Neural crest cell (in vitro differentiated cells): ENCODE measurements around the gene SEC16A. TPM values are rescaled to one million over a fixed set of nuclear protein-coding genes. Genes with fewer than 3 reads are reported as not detected.

Experiments used
- DNase-seq: peaks from one replicate; pipeline ENCODE4 v3.0.0; 2021; ENCODE audit warnings: low read depth, mixed read lengths, low spot score
- H3K27ac Mint-ChIP-seq: one replicate; pipeline ENCODE4 v1.8.0; 2021; ENCODE audit warnings: mild to moderate bottlenecking, mixed read lengths; ENCODE audit not compliant: unreplicated experiment
- H3K27me3 Mint-ChIP-seq: 2 replicates; pipeline ENCODE4 v1.8.0; 2021; ENCODE audit warnings: low read depth, mild to moderate bottlenecking, mixed read lengths
- H3K36me3 Mint-ChIP-seq: 2 replicates; pipeline ENCODE4 v1.8.0; 2021; ENCODE audit warnings: low read depth, mild to moderate bottlenecking, mixed read lengths
- H3K4me1 Mint-ChIP-seq: 2 replicates; pipeline ENCODE4 v1.8.0; 2021; ENCODE audit warnings: mixed read lengths
- H3K4me3 Mint-ChIP-seq: one replicate; pipeline ENCODE4 v1.8.0; 2021; ENCODE audit warnings: mild to moderate bottlenecking, mixed read lengths
- H3K9me3 Mint-ChIP-seq: 2 replicates; pipeline ENCODE4 v1.8.0; 2021; ENCODE audit warnings: mixed read lengths
- CTCF ChIP-seq: fragments of 200-600 bp; sonication (generic); conservative IDR thresholded peaks from 2 replicates; pipeline ENCODE4 v1.5.0; 2021; ENCODE audit warnings: antibody characterized with exemption, mild to moderate bottlenecking
- total RNA-seq: library from RNA; stranded (reverse); gene quantifications from 2 replicates; pipeline ENCODE4 v1.2.1, GENCODE V29; 2021

The SEC16A gene
- total RNA-seq, 1 donor from 2014 or later, result 77.2 TPM

GRCh38 chr9:136423432-136424146 lies 59.3 kb downstream of the SEC16A start:
- TF ChIP-seq CTCF, result no peak
- no peaks in the 10 kb centered on the region for H3K4me1 Mint-ChIP-seq
- DNase-seq, result no peak

GRCh38 chr9:136422876-136423275 lies 60.0 kb downstream of the SEC16A start:
- H3K36me3 Mint-ChIP-seq, result peaks cover 9% of the 10 kb centered on the region
- H3K4me3 Mint-ChIP-seq, result no peak overlapping the region
- no peak overlapping the region for H3K27ac Mint-ChIP-seq
- no peaks in the 10 kb centered on the region for H3K9me3 Mint-ChIP-seq
- no peaks in the 10 kb centered on the region for H3K27me3 Mint-ChIP-seq
- DNase-seq, result no peak
- TF ChIP-seq CTCF, result no peak
- no peaks in the 10 kb centered on the region for H3K4me1 Mint-ChIP-seq

More at GRCh38 chr9:136423432-136424146, 59.3 kb downstream of the SEC16A start:
- Mint-ChIP-seq H3K9me3 (no peaks in the 10 kb centered on the region), H3K27ac (no peak overlapping the region), H3K36me3 (peaks cover 9% of the 10 kb centered on the region), H3K4me3 (no peak overlapping the region), H3K27me3 (no peaks in the 10 kb centered on the region)

GRCh38 chr9:136421791-136422190 lies 61.0 kb downstream of the SEC16A start:
- Mint-ChIP-seq H3K9me3 (no peaks in the 10 kb centered on the region), H3K27ac (no peak overlapping the region), H3K4me1 (no peaks in the 10 kb centered on the region), H3K27me3 (no peaks in the 10 kb centered on the region), H3K4me3 (no peak overlapping the region), H3K36me3 (peaks cover 8% of the 10 kb centered on the region)
- no peak for DNase-seq
- TF ChIP-seq CTCF, result no peak

GRCh38 chr9:136419092-136419420 lies 63.8 kb downstream of the SEC16A start:
- no peak for TF ChIP-seq CTCF
- no peaks in the 10 kb centered on the region for H3K27me3 Mint-ChIP-seq
- no peak for DNase-seq
- H3K36me3 Mint-ChIP-seq, result peaks cover 6% of the 10 kb centered on the region
- H3K27ac Mint-ChIP-seq, result no peak overlapping the region
- no peaks in the 10 kb centered on the region for H3K4me1 Mint-ChIP-seq
- no peaks in the 10 kb centered on the region for H3K9me3 Mint-ChIP-seq
- H3K4me3 Mint-ChIP-seq, result no peak overlapping the region

GRCh38 chr9:136418182-136419091 lies 64.4 kb downstream of the SEC16A start:
- Mint-ChIP-seq H3K36me3 (peaks cover 6% of the 10 kb centered on the region), H3K4me3 (no peak overlapping the region), H3K4me1 (no peaks in the 10 kb centered on the region), H3K27ac (no peak overlapping the region), H3K9me3 (no peaks in the 10 kb centered on the region), H3K27me3 (no peaks in the 10 kb centered on the region)
- no peak for TF ChIP-seq CTCF
- DNase-seq, result no peak
